ENCODE measurements around the gene PNMA5. TPM values are rescaled to one million over a fixed set of nuclear protein-coding genes. Genes with fewer than 3 reads are reported as not detected.

PNMA5 gene
- total and polyA plus RNA-seq, 2 of the 8 experiments (the other 6 are each of a cell fraction or from before 2014, with no cell fraction given): 0.11 TPM

GRCh38 chrX:152993933-152994332, at the start of gene PNMA5 (continued):
- TF ChIP-seq HDAC2 (IDR thresholded peaks at IDR 0.05; ENCODE audit: borderline replicate concordance in 1 of 2, low read depth in 2 of 2, low read length in 2 of 2) (no peak), YY1 (IDR thresholded peaks at IDR 0.05; ENCODE audit: low read depth, low read length) (no peak), CTCF (IDR thresholded peaks at IDR 0.05; ENCODE audit: control extremely low read depth in 1 of 3, insufficient read depth in 1 of 3, low read depth in 1 of 3, low read length in 3 of 3) (no peak), TAF7 (optimal IDR thresholded peaks at IDR 0.05; ENCODE audit: borderline replicate concordance, low read depth, low read length) (no peak), RXRA (IDR thresholded peaks at IDR 0.05; ENCODE audit: insufficient read depth, low read depth, low read length) (no peak), SRF (IDR thresholded peaks at IDR 0.05; ENCODE audit: low read depth, low read length) (no peak)
